Measurements from ENCODE around the gene UBTD1. TPM values are rescaled to one million over a fixed set of nuclear protein-coding genes. Genes with fewer than 3 reads are reported as not detected.

Gene UBTD1
- total RNA-seq, 1 donor from 2014 or later = 37.7 TPM

DNA sequence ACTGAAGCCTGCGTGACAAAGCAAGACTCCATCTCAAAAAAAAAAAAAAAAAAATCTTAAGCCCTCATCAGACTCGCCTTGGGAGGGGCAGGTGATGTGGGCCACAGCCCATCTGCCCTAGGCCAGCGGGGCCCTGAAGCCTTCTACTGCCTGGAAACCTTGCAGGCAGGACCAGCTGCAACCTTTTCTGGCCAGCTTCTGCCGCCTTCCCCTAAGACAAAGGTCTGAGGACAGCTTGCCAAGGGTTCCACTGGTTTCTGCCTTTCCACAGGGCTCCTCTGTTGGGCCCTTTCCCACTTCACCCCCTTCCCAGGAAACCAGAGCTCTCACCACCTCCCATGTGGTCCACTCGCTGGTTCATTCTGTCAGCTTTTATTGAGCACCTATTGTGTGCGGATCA lies 35.2 kb downstream of the UBTD1 start:
- TF ChIP-seq, protein P1, sequence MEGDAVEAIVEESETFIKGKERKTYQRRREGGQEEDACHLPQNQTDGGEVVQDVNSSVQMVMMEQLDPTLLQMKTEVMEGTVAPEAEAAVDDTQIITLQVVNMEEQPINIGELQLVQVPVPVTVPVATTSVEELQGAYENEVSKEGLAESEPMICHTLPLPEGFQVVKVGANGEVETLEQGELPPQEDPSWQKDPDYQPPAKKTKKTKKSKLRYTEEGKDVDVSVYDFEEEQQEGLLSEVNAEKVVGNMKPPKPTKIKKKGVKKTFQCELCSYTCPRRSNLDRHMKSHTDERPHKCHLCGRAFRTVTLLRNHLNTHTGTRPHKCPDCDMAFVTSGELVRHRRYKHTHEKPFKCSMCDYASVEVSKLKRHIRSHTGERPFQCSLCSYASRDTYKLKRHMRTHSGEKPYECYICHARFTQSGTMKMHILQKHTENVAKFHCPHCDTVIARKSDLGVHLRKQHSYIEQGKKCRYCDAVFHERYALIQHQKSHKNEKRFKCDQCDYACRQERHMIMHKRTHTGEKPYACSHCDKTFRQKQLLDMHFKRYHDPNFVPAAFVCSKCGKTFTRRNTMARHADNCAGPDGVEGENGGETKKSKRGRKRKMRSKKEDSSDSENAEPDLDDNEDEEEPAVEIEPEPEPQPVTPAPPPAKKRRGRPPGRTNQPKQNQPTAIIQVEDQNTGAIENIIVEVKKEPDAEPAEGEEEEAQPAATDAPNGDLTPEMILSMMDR (IDR thresholded peaks at IDR 0.05) = no peak
- Histone ChIP-seq H3K36me3 (no peaks in the 10 kb centered on the region), H3K4me3 (no peak overlapping the region), H3K27me3 (ENCODE audit: low read depth) (no peaks in the 10 kb centered on the region), H3K9me3 (no peaks in the 10 kb centered on the region), H3K27ac (no peak overlapping the region), H3K4me1 (no peaks in the 10 kb centered on the region)
- DNase-seq (no peak), ATAC-seq (no peak)
- intact Hi-C loops (cut with DNase I) = no loop called here

DNA sequence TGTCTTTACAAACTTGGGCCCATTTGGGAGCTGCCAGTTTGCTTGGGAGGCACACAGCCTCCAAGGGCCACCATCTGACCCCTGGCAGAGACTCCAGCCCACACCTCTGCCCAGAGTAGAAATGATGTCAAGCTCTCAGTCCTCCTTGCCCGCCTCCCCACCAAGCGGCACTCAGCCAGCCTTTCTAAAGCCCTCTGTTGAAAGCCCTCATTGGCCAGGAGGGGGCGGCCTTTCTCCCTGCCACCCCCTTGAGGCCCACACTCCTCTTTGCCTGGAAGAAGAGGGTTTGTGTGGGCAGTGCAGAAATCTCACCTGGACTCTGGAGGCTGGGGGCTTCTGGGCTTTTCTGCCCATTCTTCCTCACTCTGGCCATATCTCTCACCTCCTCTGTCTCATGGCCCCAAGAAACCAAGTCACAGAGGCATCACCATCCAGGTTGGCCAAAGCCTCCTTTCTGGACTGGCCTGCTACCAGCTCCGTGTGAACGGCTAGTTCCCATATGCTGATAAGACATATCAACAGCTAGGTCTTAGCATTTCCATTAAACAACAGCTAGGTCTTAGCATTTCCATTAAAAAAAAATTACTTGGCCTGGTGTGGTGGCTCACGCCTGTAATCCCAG lies 36.1 kb downstream of the UBTD1 start:
- Histone ChIP-seq H3K4me3 (no peak overlapping the region), H3K36me3 (no peaks in the 10 kb centered on the region), H3K4me1 (peaks cover 7% of the 10 kb centered on the region), H3K9me3 (no peaks in the 10 kb centered on the region), H3K27ac (no peak overlapping the region), H3K27me3 (ENCODE audit: low read depth) (no peaks in the 10 kb centered on the region)
- ATAC-seq (peak; percentile 31 to 35), DNase-seq (no peak)
- intact Hi-C loops (cut with DNase I) = no loop called here
- TF ChIP-seq, protein P1 (IDR thresholded peaks at IDR 0.05) = peak; percentile 50

DNA sequence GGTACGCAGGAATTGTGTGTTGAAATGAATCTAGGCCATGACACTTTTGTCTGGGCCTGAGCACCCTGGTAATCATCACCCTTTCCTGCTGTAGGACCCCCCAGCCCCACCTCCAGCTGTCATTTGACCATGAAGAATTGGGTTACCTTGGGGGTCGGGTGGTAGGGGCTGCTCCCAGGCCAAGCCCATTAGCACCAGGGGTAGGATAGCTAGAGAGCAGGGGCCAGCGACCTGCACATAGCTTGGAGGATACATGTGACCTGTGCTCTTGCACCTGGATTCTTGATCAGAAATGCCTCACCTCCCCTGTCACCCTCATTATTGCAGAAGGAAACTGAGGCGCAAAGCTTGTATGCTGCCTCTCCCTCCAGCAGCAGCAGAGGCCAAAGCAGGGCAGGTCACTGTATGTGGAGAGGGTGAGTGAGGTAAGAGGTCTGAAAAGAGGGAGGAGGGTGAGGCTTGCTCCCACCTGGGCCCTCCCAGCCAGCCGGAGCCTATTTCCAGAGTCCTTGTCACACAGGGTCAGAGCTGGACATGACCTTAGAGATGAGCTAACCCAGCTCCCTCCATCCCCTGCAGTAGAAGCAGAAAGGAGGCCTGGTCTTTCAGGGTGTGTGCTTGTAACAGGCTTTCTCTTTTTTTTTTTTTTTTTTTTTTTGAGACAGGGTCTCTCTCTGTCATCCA lies 38.6 kb downstream of the UBTD1 start:
- DNase-seq (no peak), ATAC-seq (no peak)
- Histone ChIP-seq H3K9me3 (no peaks in the 10 kb centered on the region), H3K36me3 (no peaks in the 10 kb centered on the region), H3K27me3 (ENCODE audit: low read depth) (no peaks in the 10 kb centered on the region), H3K4me1 (peaks cover 25% of the 10 kb centered on the region), H3K4me3 (no peak overlapping the region), H3K27ac (no peak overlapping the region)
- intact Hi-C loops (cut with DNase I) = no loop called here
- TF ChIP-seq, protein P1 (IDR thresholded peaks at IDR 0.05) = no peak

DNA sequence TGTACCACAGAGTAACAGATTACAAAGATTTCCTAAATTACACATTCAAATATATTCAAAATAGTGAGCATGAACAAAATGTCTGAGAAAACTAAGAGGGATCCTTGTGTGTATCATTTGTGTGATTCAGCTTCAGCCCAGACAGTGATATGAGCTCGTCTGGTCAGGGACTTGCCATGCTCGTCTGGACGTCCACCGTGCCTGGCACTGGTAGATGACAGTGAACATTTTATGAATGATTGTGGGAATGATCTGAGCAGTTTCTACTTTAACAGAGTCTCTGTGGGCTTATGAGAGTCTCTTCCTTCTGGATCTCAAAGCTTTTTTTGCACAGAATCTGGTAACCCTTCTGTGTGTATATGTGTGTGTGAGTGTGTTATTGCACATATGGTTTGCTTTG lies 39.7 kb downstream of the UBTD1 start:
- no peak overlapping the region for H3K27ac ChIP-seq
- DNase-seq (no peak), ATAC-seq (no peak)
- no peaks in the 10 kb centered on the region for H3K36me3 ChIP-seq
- intact Hi-C loops (cut with DNase I) = no loop called here
- no peak overlapping the region for H3K4me3 ChIP-seq
- peaks cover 36% of the 10 kb centered on the region for H3K4me1 ChIP-seq
- TF ChIP-seq, protein P1 (IDR thresholded peaks at IDR 0.05) = no peak
- no peaks in the 10 kb centered on the region for H3K9me3 ChIP-seq
- H3K27me3 ChIP-seq (ENCODE audit: low read depth) = no peaks in the 10 kb centered on the region

DNA sequence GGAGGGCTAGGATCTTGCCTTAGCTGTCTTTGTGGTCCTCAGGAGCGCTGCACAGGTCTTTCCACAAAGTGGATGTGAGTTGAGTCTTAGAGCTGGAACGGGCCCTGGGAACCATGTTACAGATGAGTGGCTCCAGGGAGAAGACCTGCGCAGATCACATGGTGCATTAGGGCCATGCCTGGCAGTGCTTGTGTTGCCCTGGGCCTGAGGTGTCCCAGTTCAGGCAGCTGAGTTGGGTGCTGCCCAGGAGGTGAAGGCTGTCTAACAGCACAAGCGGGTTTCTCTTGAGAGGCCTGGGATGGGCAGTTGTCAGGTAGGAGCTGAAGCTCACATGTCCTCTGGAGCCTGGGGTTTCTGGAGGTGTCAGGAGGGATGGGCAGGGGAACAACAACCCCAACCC lies 40.1 kb downstream of the UBTD1 start:
- no peak for DNase-seq
- Histone ChIP-seq H3K27ac (no peak overlapping the region), H3K27me3 (ENCODE audit: low read depth) (no peaks in the 10 kb centered on the region), H3K4me1 (peaks cover 40% of the 10 kb centered on the region), H3K4me3 (no peak overlapping the region), H3K36me3 (no peaks in the 10 kb centered on the region), H3K9me3 (no peaks in the 10 kb centered on the region)
- ATAC-seq = no peak
- TF ChIP-seq, protein P1 (IDR thresholded peaks at IDR 0.05) = no peak
- intact Hi-C loops (cut with DNase I) = no loop called here
